ENCODE results near the gene OARD1.

The OARD1 gene

DNA sequence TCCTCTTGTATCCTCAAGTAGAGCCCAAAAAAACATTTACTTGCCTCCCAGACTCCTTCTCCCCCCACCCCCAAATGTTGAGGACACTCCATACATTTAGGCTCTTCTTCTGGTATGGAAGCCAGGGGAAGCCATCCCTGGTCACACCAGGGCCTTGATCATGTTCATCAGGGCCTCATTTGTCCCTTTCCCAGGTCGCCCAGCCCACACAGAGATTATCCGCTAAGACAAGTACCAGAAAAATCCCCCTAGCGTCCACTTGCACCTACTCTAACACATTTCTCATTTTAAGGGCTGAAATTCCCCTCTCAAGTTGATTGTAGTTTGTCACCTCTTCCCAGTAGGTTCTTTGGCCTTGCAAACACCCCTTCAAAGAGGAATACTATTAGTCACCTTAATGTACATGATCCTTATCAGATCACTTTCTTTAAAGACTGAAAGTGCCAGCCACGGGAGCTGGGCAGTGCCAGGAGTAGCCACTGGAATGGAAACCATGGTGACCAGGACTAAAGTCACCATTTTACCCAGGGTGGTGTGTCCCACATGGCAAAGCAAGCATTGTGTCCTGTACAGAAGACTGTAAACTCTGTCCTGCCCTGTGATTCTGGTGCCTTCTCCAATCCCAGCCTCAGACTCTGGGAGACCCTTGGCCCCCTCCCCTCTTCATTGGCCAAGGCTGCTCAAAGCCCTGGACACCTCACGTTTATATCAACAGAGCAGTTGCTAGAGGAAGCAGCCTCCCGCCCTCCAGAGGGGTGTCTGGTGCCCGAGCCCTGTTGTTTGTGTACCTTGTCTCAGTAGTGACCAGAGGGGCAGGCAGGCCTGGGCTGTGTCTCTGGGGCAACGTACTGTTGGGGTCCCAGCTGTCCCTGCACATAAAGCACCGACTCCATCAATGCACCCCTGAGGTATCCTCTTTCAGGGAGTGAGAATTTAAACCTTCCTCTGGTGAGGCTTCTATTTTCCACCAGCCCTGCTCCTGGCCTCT, 24.1 kb downstream of the OARD1 start:
- DNase-seq (ENCODE audit: low read depth) = no peak

DNA sequence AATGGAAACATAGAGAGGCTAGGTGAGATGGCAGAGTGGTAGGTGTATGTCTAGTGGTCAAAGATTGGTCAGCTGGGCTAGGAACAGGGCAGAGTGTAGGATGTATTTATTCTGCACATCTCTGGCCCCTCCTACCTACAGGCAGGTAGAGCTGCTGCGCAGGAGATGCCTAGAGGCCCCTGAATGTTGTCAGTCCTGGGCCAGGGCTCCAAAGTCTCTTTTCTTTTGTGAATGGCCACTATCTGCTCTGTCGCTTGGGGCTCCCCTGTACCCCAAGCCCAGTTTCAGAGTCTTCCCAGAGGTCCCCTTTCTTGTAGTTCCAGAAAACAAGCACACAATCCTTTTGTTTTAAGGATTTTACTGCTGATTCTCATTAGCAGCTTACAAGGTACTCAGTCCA, 24.9 kb downstream of the OARD1 start:
- DNase-seq (ENCODE audit: low read depth) = no peak

DNA sequence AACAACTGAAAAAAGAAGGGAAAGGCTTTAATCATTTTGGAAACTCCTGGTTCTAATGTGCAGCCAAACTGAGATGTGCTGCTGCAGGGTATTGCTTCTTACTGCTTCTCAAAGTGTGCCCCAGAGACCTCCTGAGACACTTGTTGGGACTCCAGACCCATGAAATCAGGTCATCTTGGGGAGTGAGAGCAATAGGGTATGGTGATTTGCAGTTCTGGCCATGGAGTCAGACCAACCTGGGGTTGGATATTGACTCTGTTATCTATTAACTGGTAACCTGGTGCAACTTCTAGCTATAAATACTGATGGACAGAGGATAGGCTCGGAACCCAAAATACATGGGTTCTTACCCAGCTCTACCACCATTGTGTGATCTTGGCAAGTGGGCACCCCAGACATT, 26.1 kb downstream of the OARD1 start:
- DNase-seq (ENCODE audit: low read depth) = no peak

DNA sequence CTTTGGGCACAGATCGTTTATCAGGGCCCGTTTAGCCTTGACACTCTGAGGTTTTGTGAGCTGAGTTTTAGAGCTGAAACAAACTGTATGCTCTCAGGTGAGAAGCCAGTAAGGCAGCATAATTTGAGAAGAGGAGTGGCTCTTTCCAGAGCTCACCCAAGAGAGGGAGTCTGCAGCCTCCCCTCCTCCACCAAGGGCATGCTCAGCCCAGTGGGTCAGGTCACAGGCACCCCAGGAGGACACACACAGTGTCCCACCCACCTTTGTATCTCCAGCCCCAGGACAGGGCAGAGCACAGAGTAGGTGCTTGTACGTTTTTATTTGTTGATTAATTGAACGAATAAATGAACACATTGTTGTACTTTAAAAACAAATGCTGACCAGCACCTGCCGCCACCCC, 26.5 kb downstream of the OARD1 start:
- no peak for DNase-seq (ENCODE audit: low read depth)

DNA sequence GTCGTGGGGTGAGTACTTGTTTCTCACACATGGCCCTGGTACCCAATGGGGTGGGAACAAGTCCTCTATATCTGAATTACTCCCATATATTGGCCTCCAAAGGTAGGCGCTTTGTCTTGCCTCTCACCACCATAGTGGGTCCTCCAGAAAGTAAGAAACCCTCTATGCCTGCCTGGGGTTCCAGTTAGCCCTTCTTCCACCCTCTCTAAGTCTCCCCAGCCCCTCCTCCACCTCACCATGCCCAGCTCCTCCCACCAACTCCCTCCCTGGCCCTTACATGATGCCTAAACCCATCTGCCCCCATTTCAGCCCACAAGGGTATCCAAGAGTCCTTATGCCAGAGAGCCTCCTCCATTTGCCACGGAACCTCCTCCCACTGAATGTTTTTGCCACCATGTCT, 29.0 kb downstream of the OARD1 start:
- no peak for DNase-seq (ENCODE audit: low read depth)

DNA sequence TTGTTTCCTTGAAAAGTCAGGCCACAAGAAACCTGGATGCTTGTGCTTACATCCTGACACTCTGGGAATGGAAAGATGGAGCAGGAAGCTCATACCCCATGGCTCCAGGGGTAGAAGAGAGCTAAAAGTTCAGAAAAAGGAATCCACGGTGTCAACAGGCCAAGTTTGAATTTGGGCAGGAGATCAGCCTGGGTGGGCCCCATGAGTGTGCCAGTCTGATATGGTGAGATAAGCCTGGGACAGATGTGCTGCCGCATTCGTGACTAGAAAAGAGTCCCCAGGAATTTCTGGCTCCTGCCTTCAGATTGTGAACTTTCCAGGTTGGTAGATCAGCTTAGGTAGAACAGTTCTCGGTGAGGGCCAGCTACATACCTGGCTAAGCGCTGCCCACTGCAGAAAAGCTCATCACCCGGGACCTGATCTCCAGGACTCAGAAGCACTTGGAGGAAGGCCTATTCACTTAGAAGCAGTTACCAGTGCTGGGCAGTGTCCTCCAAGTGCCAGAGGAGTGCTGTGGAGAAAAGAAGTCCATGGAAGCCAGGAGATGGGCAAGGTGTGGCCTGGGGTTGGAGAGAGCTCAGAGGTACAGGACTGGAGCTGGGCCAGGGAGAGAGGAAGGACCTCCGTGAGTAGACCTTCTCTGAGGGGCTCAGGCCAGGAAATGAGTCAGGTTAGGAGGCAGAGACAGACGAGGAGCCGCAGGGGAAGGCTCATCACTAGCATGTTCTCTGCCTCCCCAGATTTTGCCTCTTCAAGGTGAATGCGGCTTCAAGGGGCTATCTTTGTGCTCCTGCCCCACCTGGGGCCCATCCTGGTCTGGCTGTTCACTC, 29.7 kb downstream of the OARD1 start, which contains the start of gene TSPO2:
Gene TSPO2 (plus strand): TSS at position 242 of the 830 bp plus-strand sequence. CDS start 519 bp downstream, at position 761.
- DNase-seq (ENCODE audit: low read depth) = no peak

DNA sequence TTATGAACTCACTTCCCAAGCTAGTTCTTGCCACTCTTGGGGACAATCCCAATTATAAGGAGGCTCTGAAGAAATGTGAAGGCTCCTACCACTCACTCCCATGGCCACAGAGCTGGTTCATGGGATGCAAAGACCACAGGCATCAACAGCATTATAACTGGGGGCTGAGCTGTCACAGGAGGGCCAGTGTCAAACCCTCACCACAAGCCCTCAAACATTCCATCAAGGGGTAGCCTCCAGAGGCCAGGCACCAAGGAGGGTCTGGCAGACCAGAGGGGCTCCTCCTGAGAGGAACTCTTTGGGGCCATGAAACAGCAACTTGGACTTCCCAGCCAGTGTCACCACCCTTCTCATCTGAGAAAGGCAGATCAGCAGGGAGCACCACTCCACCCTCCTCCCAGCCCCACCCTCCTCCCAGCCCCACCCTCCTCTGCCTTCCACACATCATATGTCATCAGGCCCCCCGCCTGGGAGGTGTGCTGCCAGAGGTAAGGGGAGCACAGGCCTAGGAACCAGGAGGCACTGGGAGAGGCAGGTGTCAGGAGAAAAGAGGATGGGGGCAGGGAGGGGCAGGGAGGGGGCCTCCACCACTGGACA, 31.1 kb downstream of the OARD1 start:
- no peak for DNase-seq (ENCODE audit: low read depth)

DNA sequence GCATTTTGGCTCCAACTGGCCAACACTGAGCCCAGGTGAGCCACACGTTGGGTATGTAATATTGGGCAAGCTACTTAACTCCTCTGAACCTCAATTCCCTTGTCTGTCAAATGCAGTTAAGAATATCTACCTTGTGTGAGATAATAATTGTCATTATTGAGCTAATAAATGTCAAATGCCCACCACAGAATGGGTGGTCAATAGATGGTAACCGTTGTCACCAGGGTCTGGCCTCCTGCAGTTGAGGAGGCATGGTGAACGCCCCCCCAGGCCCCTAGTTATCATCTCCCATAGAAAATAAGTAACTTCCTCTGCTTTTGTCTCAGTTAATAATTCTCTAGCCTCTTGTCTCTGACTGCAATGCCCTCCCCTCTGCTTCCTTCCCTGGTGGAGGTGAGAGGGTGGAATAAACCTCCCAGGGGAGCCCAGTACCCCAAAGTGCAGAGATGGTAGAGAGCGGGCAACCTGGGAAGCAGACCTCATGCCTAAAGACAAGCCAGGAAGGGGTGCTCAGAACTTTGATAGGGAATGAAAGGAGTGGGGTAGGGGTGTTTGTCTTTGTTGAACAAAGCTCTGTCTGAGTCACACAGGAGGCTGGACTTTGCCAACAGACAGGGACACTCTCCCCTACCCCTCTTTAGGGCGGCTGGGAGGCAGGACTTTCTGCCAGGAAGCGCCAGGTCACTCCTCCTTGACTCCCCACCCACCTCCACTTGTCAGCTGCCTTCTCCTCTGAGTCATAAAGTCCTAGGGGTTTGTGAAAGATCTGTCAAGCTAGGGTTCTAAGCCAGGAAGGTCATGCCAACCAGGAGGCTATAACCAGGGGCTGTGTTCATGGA, 31.8 kb downstream of the OARD1 start:
- no peak for DNase-seq (ENCODE audit: low read depth)

DNA sequence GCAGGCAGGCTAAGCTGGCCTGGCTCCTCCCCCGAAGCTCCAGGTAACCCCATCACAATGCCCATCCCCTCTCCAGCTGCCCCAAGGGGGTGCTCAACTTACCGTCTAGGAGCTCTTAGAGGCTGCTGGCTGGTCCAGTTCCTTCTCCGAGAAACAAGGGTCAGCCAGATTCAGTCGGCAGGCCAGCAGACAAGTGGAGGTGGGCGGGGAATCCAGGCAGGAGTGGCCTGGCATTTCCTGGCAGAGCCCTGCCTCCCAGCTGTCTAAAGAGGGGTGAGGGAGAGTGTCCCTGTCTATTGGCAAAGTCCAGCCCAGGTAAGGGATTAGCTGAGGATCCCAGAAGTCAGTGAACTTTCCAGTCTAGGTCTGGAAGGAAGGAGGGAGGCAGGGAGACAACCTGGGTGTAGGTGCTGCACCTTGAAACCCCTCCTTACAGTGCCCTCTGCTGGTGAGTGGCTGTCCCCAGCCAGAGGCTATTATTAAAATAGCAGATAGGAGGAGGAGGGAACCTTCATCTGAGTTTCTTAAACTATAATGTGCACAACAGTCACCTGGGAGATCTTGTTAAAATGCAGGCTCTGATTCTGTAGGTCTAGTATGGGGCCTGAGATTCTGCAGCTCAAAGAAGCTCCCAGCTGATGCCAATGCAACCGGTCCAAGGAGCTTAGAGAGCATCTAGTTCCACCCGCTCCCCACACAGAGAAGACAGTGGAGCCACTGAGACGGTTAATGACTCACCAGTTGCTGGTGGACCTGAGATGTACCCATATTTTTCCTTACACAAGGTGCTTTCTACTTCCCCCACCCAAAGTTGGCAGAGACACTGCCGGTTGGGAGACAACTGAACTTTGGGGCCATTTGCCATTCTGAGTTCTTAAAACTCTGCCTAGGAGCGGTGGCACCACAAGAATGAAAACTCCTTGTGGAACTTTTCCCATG, 32.8 kb downstream of the OARD1 start, which contains the start of gene UNC5CL:
Gene UNC5CL (minus strand): TSS at position 162 of the 939 bp plus-strand sequence. CDS start 4,147 bp downstream, outside the sequence.
- DNase-seq (ENCODE audit: low read depth) = peak; percentile 37

DNA sequence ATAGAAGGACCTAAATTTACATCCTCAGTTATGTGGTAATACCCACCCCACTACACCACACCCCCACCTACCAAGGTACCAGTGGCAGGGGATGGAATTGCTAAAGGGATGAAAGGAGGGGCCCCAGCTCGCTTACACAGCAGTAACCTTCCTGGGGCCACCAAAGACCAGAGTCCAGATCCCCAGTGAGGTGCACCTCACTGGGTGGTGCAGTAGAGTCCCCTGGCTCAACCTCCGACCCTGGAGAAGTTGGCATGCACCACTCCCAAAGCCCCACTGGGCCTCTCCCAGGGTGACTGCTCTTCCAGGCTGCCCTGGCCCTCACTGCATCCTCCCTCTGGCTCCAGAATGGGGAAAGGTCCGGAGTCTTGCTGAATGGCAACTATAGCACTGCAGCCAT, 34.0 kb downstream of the OARD1 start:
- no peak for DNase-seq (ENCODE audit: low read depth)

DNA sequence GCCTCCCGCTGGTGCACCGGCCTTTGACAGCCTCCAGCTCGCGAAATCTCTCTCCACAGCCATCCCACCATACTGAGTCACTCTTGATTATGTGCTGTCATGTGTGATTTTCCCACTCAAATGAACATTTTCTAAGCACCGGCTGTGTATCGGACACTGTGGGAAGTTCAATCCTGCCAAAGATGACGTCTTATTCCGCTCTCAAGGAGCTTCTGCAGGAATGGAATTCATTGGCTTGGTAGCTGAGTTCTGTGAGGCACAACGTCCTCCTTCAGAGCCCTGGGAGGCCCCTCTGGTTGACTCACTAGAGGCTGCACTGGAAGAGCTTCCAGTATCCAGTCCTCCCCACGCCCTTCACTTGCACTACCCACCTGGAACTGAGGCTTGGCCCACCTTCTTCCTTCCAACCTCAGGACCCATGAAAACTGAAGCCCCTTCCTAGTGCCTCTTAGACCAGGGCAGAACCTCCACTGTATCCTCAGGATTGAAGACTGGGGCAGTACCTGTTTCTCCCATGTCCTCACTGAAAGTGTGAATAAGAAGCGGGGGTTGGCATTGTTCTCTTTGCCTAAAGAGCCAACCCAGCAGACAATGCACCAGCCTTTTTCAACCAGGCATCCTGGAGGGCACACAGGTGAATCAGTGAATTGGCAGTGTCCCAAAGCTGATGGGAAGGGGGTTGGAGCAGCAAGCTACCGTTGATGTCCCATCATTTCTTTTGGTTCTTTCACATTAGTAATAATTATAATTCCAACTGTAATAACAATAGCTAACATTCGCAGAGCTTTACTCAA, 34.9 kb downstream of the OARD1 start:
- DNase-seq (ENCODE audit: low read depth) = no peak

DNA sequence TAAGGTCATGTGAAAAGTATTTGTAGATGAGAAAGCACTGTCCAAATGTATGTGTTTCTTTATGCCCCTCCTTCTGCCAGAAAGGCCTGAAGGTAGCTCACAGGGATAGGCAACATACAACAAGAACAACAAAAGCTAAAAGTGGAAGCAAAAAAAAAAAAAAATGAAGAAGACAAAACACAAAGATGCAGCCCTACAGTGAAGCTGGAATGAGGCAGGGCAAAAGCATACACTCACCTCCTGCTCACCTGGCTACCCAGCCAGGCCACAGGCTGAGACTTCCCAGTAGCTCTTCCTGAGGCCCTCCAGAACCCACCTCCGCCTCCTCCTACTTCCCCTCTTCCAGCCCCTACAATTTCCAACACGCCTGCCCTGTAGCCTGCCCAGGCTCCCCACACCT, 35.6 kb downstream of the OARD1 start:
- DNase-seq (ENCODE audit: low read depth) = no peak

DNA sequence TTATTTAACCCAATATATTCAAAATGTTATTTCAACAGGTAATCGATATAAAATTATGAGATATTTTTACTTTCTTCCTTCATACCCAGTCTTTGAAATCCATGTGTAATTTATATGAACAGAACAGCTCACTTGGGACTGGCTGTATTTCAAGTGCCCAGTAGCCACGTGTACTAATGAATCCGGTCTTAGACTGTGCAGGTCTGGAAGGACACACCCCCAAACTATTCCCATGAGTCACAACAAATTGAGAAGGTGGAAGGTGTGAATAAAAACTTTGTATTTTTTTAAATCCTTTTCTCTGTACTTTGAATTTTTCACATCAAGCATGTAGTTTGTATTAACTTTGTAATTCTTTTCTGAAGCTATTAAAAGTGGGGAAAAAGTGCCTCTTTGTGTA, 36.0 kb downstream of the OARD1 start:
- no peak for DNase-seq (ENCODE audit: low read depth)

DNA sequence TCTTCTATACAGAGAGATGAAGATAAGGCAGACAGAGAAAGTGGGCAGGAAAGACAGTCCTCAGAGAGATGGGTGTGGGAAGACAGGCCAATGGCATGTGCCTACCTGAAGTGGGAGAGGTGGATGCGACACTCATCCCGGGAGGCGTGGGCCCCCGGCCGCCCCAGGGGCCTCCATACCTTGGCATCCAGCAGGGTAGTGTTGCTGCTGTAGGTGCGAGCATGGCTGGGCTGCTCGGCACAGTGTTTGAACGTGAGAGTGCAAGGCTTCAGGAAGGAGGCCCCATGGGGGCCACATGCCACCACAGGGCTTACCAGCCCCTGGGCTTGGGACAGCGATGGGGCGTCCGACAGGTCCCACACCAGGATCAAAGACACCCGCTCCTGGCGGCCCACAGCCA, 38.4 kb downstream of the OARD1 start:
- no peak for DNase-seq (ENCODE audit: low read depth)

DNA sequence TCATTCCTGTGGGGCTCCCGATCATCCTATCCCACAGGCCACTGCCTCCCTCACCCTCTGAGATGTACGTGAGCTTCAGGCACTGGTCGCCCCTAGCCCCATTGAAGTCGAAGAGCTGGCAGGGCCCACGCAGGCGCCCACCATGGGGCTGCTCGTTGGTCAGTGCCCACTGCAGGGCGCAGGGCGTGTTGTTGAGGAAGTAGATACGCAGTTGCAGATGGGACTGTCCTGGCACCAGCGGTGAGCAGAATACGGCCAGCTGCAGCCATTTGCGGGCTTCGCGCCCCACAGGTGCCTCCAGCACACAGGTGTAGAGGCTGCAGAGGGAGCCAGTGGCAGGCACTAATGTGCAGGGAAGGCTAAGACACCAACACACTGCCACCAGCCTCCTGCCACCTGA, 39.3 kb downstream of the OARD1 start:
- no peak for DNase-seq (ENCODE audit: low read depth)

DNA sequence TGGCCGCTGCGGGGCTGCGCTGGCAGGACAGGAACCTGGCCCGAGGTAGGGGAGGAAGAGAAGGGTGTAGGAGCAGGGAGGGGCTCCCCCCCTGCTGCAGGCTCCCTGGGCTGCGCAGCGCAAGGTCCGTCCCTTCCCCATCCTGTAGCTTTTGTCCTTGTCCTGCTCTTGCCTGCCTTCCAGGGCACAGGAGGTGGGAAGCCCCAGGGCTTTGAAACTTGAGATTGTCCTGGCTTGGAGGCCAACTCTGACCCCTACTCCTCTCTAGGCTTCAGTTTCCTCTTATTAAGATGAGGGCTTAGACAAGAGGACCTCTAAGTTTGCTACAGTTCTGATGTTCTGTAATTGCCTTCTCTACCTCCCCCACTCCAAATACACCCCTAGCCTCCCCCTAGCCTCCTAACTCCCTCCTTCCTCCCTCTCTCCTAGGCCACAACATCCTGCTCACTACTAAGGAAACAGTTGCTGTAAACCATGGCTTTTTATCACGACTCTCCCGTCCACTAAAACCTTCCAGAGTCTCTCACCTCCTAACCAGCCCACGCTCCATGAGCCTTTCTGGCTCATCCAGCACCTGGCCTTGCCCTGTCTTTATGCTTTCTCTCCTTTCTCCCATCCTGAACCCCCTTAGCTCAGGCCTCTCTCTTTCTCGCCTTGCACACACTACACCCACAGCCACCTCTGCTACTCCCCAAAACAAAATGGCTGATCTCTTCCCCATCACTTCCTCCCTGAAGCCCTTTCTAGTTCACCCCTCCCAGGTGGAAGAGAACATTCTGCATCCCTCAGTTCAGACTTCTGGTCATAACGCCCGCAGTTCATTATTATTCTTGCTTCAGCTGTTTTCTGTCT, 43.4 kb downstream of the OARD1 start:
- DNase-seq (ENCODE audit: low read depth) = no peak

DNA sequence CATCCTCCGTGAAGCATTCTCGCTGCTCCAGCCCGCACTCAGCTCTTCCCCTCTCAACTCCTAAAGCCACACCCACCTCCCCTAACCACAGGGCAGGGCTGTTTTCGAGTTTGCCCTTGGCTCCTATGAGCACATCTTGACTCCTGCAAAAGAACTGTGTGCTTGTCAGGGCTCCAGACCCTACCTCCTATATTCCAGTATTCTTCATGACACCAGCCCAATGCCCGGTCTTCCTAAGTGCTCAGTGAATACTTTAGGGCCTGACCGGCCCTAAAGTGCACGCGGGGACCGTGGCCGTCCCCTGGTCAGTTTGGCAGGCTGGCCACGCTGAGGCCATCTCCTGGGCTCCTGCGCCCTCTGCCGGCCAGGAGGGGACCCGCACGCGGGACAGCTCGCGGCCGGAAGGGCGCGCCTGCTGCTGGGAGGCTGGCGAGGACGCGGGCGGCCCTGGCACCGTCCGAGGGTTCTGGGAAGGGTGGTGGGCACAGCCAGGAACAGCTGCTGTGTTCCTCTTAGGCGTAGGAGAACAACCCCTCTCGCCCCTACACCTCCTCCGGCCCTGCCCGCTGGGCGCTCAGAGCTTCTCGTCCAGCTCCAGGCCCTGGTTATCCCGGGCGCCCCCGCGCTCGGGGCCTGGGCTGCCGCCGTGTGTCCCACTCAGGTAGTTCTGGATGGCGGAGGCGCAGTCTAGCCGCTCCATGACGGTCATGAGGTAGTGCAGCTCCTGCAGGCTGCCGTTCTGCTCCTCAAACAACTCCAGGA, 44.2 kb downstream of the OARD1 start:
- DNase-seq (ENCODE audit: low read depth) = peak; percentile 46

DNA sequence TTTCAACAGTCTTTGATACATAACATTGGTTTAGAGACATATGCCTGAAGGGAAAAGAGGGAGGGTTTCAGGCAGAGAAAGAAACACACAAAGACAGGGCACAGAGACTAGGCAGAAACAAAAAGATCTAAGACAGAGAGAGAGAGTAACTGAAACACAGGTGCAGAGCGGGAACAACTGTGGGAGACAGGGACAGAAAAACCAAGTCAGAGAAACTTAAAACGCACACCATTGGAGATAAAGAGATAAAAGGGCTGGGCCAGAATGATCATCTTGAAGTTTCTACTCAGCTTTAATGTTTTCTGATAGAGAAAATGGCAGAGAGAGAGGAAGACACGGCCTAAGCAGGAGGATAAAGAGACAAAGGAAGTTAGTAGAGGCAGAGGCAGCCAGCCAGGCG, 44.9 kb downstream of the OARD1 start:
- DNase-seq (ENCODE audit: low read depth) = no peak

Data from stimulated activated CD8-positive, alpha-beta memory T cell treated with anti-CD3 and anti-CD28 coated beads, Interleukin-12 subunit alpha, Interleukin-12 subunit beta, amount 100 ng/mL, for 1 hour (primary cell).